ACC112 (cell line): ENCODE results near the gene RRM1.

Source experiments
- H2AFZ ChIP-seq: fragments of 200-600 bp; sonication (generic); one replicate; pipeline ENCODE4 v1.6.0; 2017; ENCODE audit warnings: antibody characterized with exemption, low read length; ENCODE audit not compliant: unreplicated experiment
- H3K27ac ChIP-seq: fragments of 200-600 bp; sonication (generic); 2 replicates; pipeline ENCODE4 v1.5.1; 2014; ENCODE audit warnings: low read depth, mild to moderate bottlenecking, antibody characterized with exemption, low read length, moderate library complexity
- H3K27me3 ChIP-seq: fragments of 200-600 bp; sonication (generic); 2 replicates; pipeline ENCODE4 v1.6.1; 2014; ENCODE audit warnings: mild to moderate bottlenecking, antibody characterized with exemption, low read length, moderate library complexity, mixed read lengths; ENCODE audit not compliant: insufficient read depth
- H3K36me3 ChIP-seq: fragments of 200-600 bp; sonication (generic); 2 replicates; pipeline ENCODE4 v1.6.1; 2016; ENCODE audit warnings: mild to moderate bottlenecking, antibody characterized with exemption, low read length, moderate library complexity, mixed read lengths; ENCODE audit not compliant: insufficient read depth
- H3K4me1 ChIP-seq: fragments of 200-600 bp; sonication (generic); one replicate; pipeline ENCODE4 v1.6.1; 2016; ENCODE audit warnings: low read length, mixed read lengths; ENCODE audit not compliant: insufficient read depth, unreplicated experiment, control insufficient read depth
- H3K4me3 ChIP-seq: fragments of 200-600 bp; sonication (generic); 2 replicates; pipeline ENCODE4 v1.5.1; 2014; ENCODE audit warnings: mild to moderate bottlenecking, low read depth, low read length
- H3K79me2 ChIP-seq: fragments of 200-600 bp; sonication (generic); one replicate; pipeline ENCODE4 v1.6.0; 2016; ENCODE audit warnings: low read length; ENCODE audit not compliant: control insufficient read depth, unreplicated experiment, insufficient read depth

Gene RRM1

GRCh38 chr11:4063348-4063747, 31.3 kb upstream of the RRM1 start:
- Histone ChIP-seq H3K27ac (no peak overlapping the region), H3K27me3 (no peaks in the 10 kb centered on the region), H2AFZ (no peak overlapping the region), H3K79me2 (no peaks in the 10 kb centered on the region), H3K4me1 (peaks cover 3% of the 10 kb centered on the region), H3K36me3 (no peaks in the 10 kb centered on the region; the same call in 1 of the 2 replicates), H3K4me3 (no peak overlapping the region)

GRCh38 chr11:4064278-4064955, 30.2 kb upstream of the RRM1 start:
- Histone ChIP-seq H3K27ac (no peak overlapping the region), H3K36me3 (no peaks in the 10 kb centered on the region; the same call in 1 of the 2 replicates), H3K27me3 (no peaks in the 10 kb centered on the region), H3K79me2 (no peaks in the 10 kb centered on the region), H3K4me1 (no peaks in the 10 kb centered on the region), H3K4me3 (no peak overlapping the region), H2AFZ (no peak overlapping the region)

- Histone ChIP-seq H3K27ac (no peak overlapping the region), H2AFZ (no peak overlapping the region), H3K4me1 (no peaks in the 10 kb centered on the region), H3K36me3 (no peaks in the 10 kb centered on the region), H3K4me3 (no peak overlapping the region), H3K79me2 (no peaks in the 10 kb centered on the region), H3K27me3 (no peaks in the 10 kb centered on the region)
Measured at GRCh38 chr11:4065086-4065485, 29.5 kb upstream of the RRM1 start.

- Histone ChIP-seq H3K27ac (no peak overlapping the region), H3K79me2 (no peaks in the 10 kb centered on the region), H3K36me3 (no peaks in the 10 kb centered on the region), H3K27me3 (no peaks in the 10 kb centered on the region), H3K4me1 (no peaks in the 10 kb centered on the region), H3K4me3 (no peak overlapping the region), H2AFZ (no peak overlapping the region)
Measured at GRCh38 chr11:4065601-4066377, 28.8 kb upstream of the RRM1 start.

- H3K27me3 ChIP-seq: no peaks in the 10 kb centered on the region
- H3K36me3 ChIP-seq: no peaks in the 10 kb centered on the region
- H3K27ac ChIP-seq: no peak overlapping the region
- no peak overlapping the region for H3K4me3 ChIP-seq
- H3K4me1 ChIP-seq: no peaks in the 10 kb centered on the region
- H2AFZ ChIP-seq: no peak overlapping the region
- H3K79me2 ChIP-seq: no peaks in the 10 kb centered on the region
Measured at GRCh38 chr11:4066910-4067309, 27.7 kb upstream of the RRM1 start.

GRCh38 chr11:4068962-4069361, 25.6 kb upstream of the RRM1 start:
- Histone ChIP-seq H3K79me2 (no peaks in the 10 kb centered on the region), H3K27ac (no peak overlapping the region), H3K27me3 (no peaks in the 10 kb centered on the region), H3K36me3 (no peaks in the 10 kb centered on the region), H3K4me3 (no peak overlapping the region), H3K4me1 (no peaks in the 10 kb centered on the region), H2AFZ (no peak overlapping the region)

GRCh38 chr11:4071325-4071724, 23.3 kb upstream of the RRM1 start:
- no peaks in the 10 kb centered on the region for H3K79me2 ChIP-seq
- H2AFZ ChIP-seq: no peak overlapping the region
- H3K36me3 ChIP-seq: no peaks in the 10 kb centered on the region
- H3K4me3 ChIP-seq: no peak overlapping the region
- H3K27ac ChIP-seq: no peak overlapping the region
- no peaks in the 10 kb centered on the region for H3K4me1 ChIP-seq
- no peaks in the 10 kb centered on the region for H3K27me3 ChIP-seq

GRCh38 chr11:4071914-4072313, 22.7 kb upstream of the RRM1 start:
- no peaks in the 10 kb centered on the region for H3K36me3 ChIP-seq
- H3K27ac ChIP-seq: no peak overlapping the region
- H3K79me2 ChIP-seq: no peaks in the 10 kb centered on the region
- no peak overlapping the region for H2AFZ ChIP-seq
- H3K4me1 ChIP-seq: no peaks in the 10 kb centered on the region
- no peak overlapping the region for H3K4me3 ChIP-seq
- H3K27me3 ChIP-seq: no peaks in the 10 kb centered on the region

- Histone ChIP-seq H3K4me3 (no peak overlapping the region), H3K36me3 (no peaks in the 10 kb centered on the region), H3K79me2 (no peaks in the 10 kb centered on the region), H3K27me3 (no peaks in the 10 kb centered on the region), H3K4me1 (no peaks in the 10 kb centered on the region), H3K27ac (no peak overlapping the region), H2AFZ (no peak overlapping the region)
Measured at GRCh38 chr11:4072668-4073285, 21.8 kb upstream of the RRM1 start.

- Histone ChIP-seq H3K27me3 (no peaks in the 10 kb centered on the region), H3K36me3 (no peaks in the 10 kb centered on the region), H3K79me2 (no peaks in the 10 kb centered on the region), H3K4me1 (no peaks in the 10 kb centered on the region), H2AFZ (no peak overlapping the region), H3K4me3 (no peak overlapping the region), H3K27ac (no peak overlapping the region)
Measured at GRCh38 chr11:4074266-4074665, 20.3 kb upstream of the RRM1 start.

- Histone ChIP-seq H3K27me3 (no peaks in the 10 kb centered on the region), H2AFZ (no peak overlapping the region), H3K79me2 (no peaks in the 10 kb centered on the region), H3K4me1 (no peaks in the 10 kb centered on the region), H3K4me3 (no peak overlapping the region), H3K36me3 (no peaks in the 10 kb centered on the region), H3K27ac (no peak overlapping the region)
Measured at GRCh38 chr11:4076774-4077173, 17.8 kb upstream of the RRM1 start.
